Muscle layer of duodenum (tissue), 2 donors: ENCODE measurements around the gene FAM181B.
"Not testable (repeated sequence)": the region's sequence is repeated elsewhere in the genome, so short reads cannot be mapped to it uniquely, and the experiment has no call there.

Experiments
- H3K27ac ChIP-seq: one replicate; pipeline ENCODE4 v1.7.0; 2013; ENCODE audit warnings: mild to moderate bottlenecking, low read length
- H3K27me3 ChIP-seq: one replicate; pipeline ENCODE4 v1.7.0; 2013; ENCODE audit warnings: low read depth, mild to moderate bottlenecking, control low read depth, low read length
- H3K36me3 ChIP-seq, 2 donors: one replicate each; pipeline ENCODE4 v1.7.0; 2013; ENCODE audit warnings: low read length in 2 of 2, control low read depth in 1 of 2, mild to moderate bottlenecking in 1 of 2; ENCODE audit not compliant: insufficient read depth in 2 of 2, control insufficient read depth in 1 of 2
- H3K4me1 ChIP-seq, 2 donors: one replicate each; pipeline ENCODE4 v1.7.0; 2013; ENCODE audit warnings: low read length in 2 of 2, mild to moderate bottlenecking in 2 of 2, control low read depth in 1 of 2, moderate library complexity in 1 of 2; ENCODE audit not compliant: insufficient read depth in 2 of 2, control insufficient read depth in 1 of 2
- H3K4me3 ChIP-seq, 2 donors: one replicate each; pipeline ENCODE4 v1.7.0; 2013; ENCODE audit warnings: low read length in 2 of 2, low read depth in 1 of 2, mild to moderate bottlenecking in 1 of 2
- H3K9me3 ChIP-seq, 2 donors: one replicate each; pipeline ENCODE4 v1.7.0; 2013; ENCODE audit warnings: low read length in 2 of 2, control low read depth in 1 of 2, mild to moderate bottlenecking in 1 of 2; ENCODE audit not compliant: control insufficient read depth in 1 of 2
- donor health status: healthy.

The FAM181B gene

DNA sequence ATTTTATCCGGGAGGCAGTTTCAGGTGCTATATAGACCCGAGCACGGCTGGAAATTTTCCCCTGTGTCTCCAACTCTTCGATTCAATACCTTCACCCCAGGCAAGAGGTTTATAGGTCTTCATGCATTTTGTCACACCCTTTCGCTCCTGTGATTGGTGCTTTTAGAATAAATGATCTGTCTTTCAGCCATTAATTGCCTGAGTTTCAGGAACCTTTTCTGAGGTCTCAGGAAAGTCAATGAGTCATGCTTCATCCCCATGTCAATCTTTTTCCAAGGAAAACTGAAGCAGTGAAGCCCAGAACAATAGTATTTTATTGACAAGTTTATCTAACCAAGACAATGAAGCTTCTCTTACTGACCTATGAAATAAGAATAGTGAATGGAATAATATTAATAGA lies 29.9 kb downstream of the FAM181B start:
- Histone ChIP-seq H3K36me3 (no peaks in the 10 kb centered on the region), H3K27ac (no peak overlapping the region), H3K4me3 (no peak overlapping the region), H3K27me3 (no peaks in the 10 kb centered on the region), H3K4me1 (no peaks in the 10 kb centered on the region), H3K9me3 (no peaks in the 10 kb centered on the region)

DNA sequence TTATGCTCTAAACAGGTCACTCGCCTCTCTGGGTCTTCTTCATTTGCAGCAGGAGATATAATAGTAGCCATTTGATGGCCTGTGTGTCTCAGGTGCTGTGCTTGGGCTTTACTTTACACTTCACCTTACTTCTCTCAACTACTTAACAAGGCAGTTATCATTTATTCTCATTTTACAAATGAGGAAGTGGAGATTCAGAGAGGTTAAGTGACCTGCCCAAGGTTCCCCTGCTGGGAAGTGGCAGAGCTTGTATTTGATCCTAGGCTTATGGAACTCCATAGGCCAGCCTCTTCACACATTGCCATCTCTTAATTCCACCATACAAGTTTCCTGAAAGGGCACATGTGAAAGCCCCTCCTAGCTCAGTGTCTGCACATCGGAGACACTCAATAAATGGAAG lies 30.4 kb downstream of the FAM181B start:
- H3K9me3 ChIP-seq: no peaks in the 10 kb centered on the region
- H3K27ac ChIP-seq: no peak overlapping the region
- H3K4me3 ChIP-seq: no peak overlapping the region
- no peaks in the 10 kb centered on the region for H3K36me3 ChIP-seq
- no peaks in the 10 kb centered on the region for H3K27me3 ChIP-seq
- no peaks in the 10 kb centered on the region for H3K4me1 ChIP-seq

DNA sequence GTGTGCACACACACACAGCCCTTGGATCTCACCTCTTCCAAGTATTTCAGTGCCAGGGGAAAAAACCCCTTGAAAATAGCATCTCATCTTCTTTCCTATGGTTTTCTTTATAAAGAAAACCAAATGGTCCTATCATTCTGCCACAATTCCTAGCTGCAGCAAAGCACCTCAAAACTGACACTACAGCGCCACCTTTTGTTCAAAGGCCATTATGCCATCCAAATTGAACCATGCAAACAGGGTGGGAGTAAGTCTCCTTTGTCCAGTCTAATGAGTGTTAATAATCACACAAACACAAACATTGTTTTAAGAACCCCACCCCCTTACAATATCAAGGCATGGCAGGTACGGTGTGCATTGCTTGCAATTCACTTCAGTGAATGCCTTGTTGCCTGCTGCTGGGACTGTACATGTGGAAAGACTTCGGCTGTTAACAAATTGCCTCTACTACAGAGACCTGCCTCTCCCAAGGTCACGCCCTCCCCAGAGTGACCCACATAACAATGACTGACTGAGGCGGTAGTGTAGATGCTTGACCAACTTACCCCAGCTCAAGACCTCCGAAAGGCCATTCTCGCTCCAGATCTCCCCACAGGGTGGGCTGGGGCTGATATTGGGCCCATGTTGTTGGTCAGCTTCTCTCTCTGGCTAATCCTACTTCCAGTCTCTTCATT lies 31.7 kb downstream of the FAM181B start:
- no peaks in the 10 kb centered on the region for H3K27me3 ChIP-seq
- H3K4me3 ChIP-seq: no peak overlapping the region

DNA sequence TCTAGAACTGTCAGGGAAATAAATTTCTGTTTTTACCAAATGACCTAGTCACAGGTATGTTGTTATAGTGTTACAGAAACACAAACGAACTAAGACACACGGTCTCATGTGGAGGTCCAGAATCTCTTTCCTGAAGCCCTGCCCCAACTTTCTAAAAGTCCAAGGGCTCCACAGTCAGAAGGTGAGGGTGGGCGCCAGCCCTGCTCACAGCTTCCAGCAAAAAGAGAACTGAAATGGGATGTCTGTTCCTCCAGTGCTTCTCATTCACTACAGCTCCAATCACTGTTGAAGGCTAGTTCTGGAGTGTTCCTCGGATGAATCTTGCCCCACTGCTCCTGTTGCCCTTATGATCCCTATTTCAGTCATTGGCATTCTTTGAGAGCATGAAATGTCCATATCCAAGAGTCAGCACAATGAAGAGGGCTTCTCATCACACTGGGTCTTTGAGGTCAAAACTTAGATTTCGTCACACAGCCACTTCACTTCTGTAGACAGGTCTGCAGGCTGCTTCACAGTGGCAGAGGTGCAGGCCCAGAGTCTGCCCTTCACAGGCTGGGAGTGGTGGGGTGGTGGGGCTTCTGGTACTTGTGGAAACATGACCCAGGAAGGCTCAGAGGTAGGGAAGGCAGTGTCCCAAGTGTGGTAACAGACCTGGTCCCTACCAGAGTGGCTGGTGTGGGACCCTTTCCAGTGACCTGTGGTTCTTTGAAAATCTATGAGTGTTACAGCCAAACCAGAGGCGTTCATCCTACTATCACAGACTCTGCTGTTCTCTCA lies 34.9 kb downstream of the FAM181B start:
- H3K27ac ChIP-seq: no peak overlapping the region
- no peak overlapping the region for H3K4me3 ChIP-seq
- no peaks in the 10 kb centered on the region for H3K4me1 ChIP-seq
- no peaks in the 10 kb centered on the region for H3K36me3 ChIP-seq
- H3K9me3 ChIP-seq: no peaks in the 10 kb centered on the region
- H3K27me3 ChIP-seq: no peaks in the 10 kb centered on the region

More for the DNA sequence above, 31.7 kb downstream of the FAM181B start:
- no peak overlapping the region for H3K27ac ChIP-seq
- no peaks in the 10 kb centered on the region for H3K9me3 ChIP-seq
- H3K4me1 ChIP-seq: no peaks in the 10 kb centered on the region
- H3K36me3 ChIP-seq: no peaks in the 10 kb centered on the region

DNA sequence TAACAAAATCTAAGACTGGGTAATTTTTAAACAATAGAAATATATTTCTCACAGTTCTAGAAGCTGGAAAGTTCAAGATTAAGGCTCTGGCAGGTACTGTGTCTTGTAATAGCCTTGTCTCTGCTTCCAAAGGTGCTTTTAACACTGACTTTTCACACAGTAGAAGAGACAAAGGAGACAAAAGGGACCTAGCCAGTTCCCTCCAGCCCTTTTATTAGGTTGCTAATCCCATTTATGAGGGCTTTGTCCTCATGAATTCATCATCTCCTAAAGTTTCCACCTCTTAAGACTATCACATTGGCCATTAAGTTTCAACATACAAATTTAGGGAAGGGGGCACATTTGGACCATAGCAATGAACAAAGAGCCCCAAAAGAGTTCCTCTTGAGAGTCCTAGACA lies 40.7 kb downstream of the FAM181B start:
- H3K27ac ChIP-seq: no peak overlapping the region
- H3K27me3 ChIP-seq: no peaks in the 10 kb centered on the region
- no peaks in the 10 kb centered on the region for H3K9me3 ChIP-seq
- no peak overlapping the region for H3K4me3 ChIP-seq
- H3K36me3 ChIP-seq: no peaks in the 10 kb centered on the region
- no peaks in the 10 kb centered on the region for H3K4me1 ChIP-seq

DNA sequence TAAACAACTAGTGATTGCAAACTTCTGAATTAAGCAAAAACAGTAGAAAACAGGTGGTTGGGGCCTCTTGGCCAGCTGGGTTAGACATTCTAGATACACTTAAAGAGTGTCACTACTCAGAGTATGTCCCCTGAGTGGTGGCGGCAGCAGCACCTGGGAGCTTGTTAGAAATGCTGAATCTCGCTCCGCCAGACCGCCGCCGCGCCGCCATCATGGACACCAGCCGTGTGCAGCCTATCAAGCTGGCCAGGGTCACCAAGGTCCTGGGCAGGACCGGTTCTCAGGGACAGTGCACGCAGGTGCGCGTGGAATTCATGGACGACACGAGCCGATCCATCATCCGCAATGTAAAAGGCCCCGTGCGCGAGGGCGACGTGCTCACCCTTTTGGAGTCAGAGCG lies 44.3 kb downstream of the FAM181B start:
- H3K9me3 ChIP-seq, H3K27ac ChIP-seq, H3K4me1 ChIP-seq, H3K36me3 ChIP-seq, H3K27me3 ChIP-seq, H3K4me3 ChIP-seq: not testable (repeated sequence)

DNA sequence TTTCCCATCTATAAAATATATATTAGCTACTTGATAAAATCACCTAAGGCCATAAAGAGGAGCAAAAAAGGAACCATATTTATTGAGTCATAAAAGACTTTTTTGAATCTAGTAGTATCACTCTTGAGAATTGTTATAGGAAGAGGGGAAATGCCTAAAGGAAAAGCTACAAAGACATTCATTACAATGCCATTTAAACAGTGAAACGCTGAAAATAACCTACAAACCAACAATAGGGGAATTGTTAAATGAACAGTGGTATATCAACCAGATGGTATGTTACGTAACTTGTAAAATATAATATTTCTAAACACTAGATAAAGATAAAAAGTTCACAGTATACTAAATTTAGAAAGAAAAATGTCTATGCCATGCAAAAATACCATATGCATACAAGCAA lies 47.5 kb downstream of the FAM181B start:
- Histone ChIP-seq H3K9me3 (no peaks in the 10 kb centered on the region), H3K4me3 (no peak overlapping the region), H3K4me1 (no peaks in the 10 kb centered on the region), H3K27me3 (no peaks in the 10 kb centered on the region), H3K27ac (no peak overlapping the region), H3K36me3 (no peaks in the 10 kb centered on the region)

DNA sequence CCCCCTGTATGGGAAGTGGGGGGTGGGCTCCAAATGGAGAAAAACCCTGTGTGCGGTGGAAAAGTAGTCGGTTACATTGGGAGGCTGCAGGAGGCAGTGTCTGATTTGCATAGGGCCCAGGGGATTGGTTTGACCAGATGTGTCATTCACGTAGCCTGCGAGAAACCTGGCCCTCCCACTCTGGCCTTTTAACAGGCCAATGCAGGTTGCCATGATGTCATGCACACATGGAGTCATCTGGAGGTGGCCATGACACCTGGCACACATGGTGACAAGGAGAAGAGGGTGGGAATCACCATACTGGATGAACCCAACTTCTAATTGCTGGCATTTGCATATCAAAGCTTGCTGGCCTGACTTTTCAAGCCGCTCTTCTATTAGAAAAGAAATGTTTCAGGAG lies 50.6 kb downstream of the FAM181B start:
- Histone ChIP-seq H3K27ac (no peak overlapping the region), H3K36me3 (no peaks in the 10 kb centered on the region), H3K4me3 (no peak overlapping the region), H3K9me3 (no peaks in the 10 kb centered on the region), H3K4me1 (no peaks in the 10 kb centered on the region), H3K27me3 (no peaks in the 10 kb centered on the region)

DNA sequence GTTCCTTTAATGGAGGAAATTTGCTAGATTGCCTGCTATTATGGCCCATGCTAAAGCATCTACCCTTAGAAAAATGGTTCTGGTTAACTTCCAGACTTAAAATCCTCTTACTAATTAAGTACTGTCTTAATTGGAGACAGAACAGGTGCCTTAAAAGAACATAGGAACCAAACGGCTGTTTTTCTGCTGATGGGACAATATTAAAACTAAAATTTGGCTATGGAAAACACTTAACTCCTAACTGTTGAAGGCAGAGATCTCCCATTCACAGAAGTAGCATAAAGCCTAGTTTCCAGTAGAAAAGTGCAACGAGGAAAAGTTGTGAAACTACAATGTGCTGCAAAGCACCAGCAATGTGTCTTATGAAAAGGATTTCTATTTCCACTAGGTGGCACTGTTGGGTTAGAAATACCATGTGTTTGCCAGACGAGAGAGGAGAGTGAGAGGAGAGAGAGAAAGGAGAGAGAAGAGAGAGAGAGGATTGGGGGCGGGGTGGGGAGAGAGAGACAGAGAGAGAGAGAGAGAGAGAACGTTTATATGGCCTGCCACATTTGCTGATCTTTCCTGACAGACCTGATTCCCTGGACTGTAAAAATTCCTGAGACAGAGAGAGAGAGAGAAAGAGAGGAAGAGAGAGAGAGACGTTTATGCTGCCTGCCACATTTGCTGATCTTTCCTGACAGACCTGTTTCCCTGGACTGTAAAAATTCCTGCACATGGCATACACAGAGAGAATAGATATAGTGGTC lies 51.5 kb downstream of the FAM181B start:
- Histone ChIP-seq H3K4me1 (no peaks in the 10 kb centered on the region), H3K27me3 (no peaks in the 10 kb centered on the region), H3K9me3 (no peaks in the 10 kb centered on the region), H3K36me3 (no peaks in the 10 kb centered on the region), H3K4me3 (no peak overlapping the region), H3K27ac (no peak overlapping the region)

DNA sequence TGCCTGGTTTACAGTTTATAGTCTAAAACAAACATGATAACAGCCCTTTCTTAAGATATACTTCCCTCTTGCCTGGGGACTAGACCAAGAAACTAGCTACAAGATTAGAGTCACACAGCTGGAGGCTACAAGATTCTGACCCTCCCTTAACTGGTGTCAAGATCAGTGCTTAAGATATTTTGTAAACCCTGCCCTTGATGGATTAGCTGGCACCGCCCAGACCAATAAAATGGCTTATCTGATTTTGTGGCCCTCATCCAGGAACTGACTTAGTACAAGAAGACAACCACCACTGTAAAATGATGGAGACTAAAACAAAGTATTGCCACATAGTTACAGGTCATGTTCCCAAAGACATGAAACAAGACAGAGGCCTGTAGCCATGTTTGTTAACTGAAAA lies 53.4 kb downstream of the FAM181B start:
- Histone ChIP-seq H3K27me3 (no peaks in the 10 kb centered on the region), H3K36me3 (no peaks in the 10 kb centered on the region), H3K4me1 (no peaks in the 10 kb centered on the region), H3K27ac (no peak overlapping the region), H3K9me3 (no peaks in the 10 kb centered on the region), H3K4me3 (no peak overlapping the region)
